Measurements from ENCODE around the gene APOA1.
A peak's percentile ranks its signal among the peaks of the same experiment; 100 is the strongest.

Gene APOA1

GRCh38 chr11:116842117-116842516, 4.7 kb upstream of the APOA1 start:
- TF ChIP-seq ZNF416 (tag by site-specific recombination; IDR thresholded peaks at IDR 0.05) (no peak), ZNF610 (tag by site-specific recombination; IDR thresholded peaks at IDR 0.05; ENCODE audit: borderline replicate concordance) (no peak), ZNF169 (tag by site-specific recombination; IDR thresholded peaks at IDR 0.05) (no peak), ZNF37A (tag by site-specific recombination; IDR thresholded peaks at IDR 0.05) (no peak), HOXC10 (CRISPR knock-in tag; IDR thresholded peaks at IDR 0.05) (no peak), ZNF518A (tag by site-specific recombination; conservative IDR thresholded peaks at IDR 0.05; ENCODE audit: low read depth) (no peak), ZNF645 (tag by site-specific recombination; IDR thresholded peaks at IDR 0.05) (no peak), ZNF175 (tag by site-specific recombination; IDR thresholded peaks at IDR 0.05) (no peak), ZNF707 (tag by site-specific recombination; IDR thresholded peaks at IDR 0.05) (no peak), ZNF791 (tag by site-specific recombination; IDR thresholded peaks at IDR 0.05) (no peak), SP2 (tag by site-specific recombination; IDR thresholded peaks at IDR 0.05) (no peak)
- H3K4me3 ChIP-seq (ENCODE audit: low read depth, low read length) = no peak overlapping the region
- H3K9me3 ChIP-seq (ENCODE audit: control insufficient read depth, insufficient read depth, low read depth, low read length) = no peaks in the 10 kb centered on the region
- H3K36me3 ChIP-seq (ENCODE audit: control insufficient read depth in 2 of 2, insufficient read depth in 1 of 2, low read length in 2 of 2) = peaks cover 0 to 39% of the 10 kb centered on the region in 2 experiments; a peak in 1 of 3 replicates
- no peak overlapping the region for H3K27ac ChIP-seq (ENCODE audit: extremely low read depth, low read depth, low read length)
- CTCF ChIA-PET = interaction anchor here (1.2 to 1.4 kb wide), 2 partner anchors 51 to 264 kb away, joined by 3 to 5 read pairs; no protein-coding TSS in a partner anchor
- H3K4me1 ChIP-seq (ENCODE audit: control insufficient read depth, insufficient read depth, low read length) = no peaks in the 10 kb centered on the region
- POLR2A ChIA-PET = interaction anchor here (0.7 kb wide), 1 partner anchor 307 kb away, joined by 3 read pairs; no protein-coding TSS in a partner anchor

GRCh38 chr11:116840746-116841296, 3.4 kb upstream of the APOA1 start:
- no peak for TF ChIP-seq ZNF10 (tag by site-specific recombination; IDR thresholded peaks at IDR 0.05)
- TF ChIP-seq ZNF768 (tag by site-specific recombination; IDR thresholded peaks at IDR 0.05) = no peak
- TF ChIP-seq ZNF335 (tag by site-specific recombination; conservative IDR thresholded peaks at IDR 0.05) = 0 out of 2 replicates have a peak, but pooled peaks have one; percentile 10
- no peak for TF ChIP-seq ATF2 (tag by site-specific recombination; IDR thresholded peaks at IDR 0.05; ENCODE audit: low read depth)
- Histone ChIP-seq H3K36me3 (ENCODE audit: control insufficient read depth in 2 of 2, insufficient read depth in 1 of 2, low read length in 2 of 2) (peaks cover 0 to 26% of the 10 kb centered on the region in 2 experiments; a peak in 1 of 3 replicates), H3K4me1 (ENCODE audit: control insufficient read depth, insufficient read depth, low read length) (no peaks in the 10 kb centered on the region), H3K27ac (ENCODE audit: extremely low read depth, low read depth, low read length) (no peak overlapping the region), H3K9me3 (ENCODE audit: control insufficient read depth, insufficient read depth, low read depth, low read length) (no peaks in the 10 kb centered on the region), H3K4me3 (ENCODE audit: low read depth, low read length) (no peak overlapping the region)
- CTCF ChIA-PET = interaction anchor here (0.6 to 1.4 kb wide), 3 partner anchors 41 to 265 kb away, joined by 3 to 5 read pairs (median 4); no protein-coding TSS in a partner anchor
- POLR2A ChIA-PET = no interaction called here
